GM12864 (cell line): ENCODE results near the gene CDK14.

Experiments used
- DNase-seq: peaks from one replicate; pipeline ENCODE4 v3.0.0-alpha.2; 2011; ENCODE audit warnings: low read depth
- H3K4me3 ChIP-seq: 2 replicates; pipeline ENCODE4 v1.5.1; 2011; ENCODE audit warnings: mild to moderate bottlenecking, low read depth, low read length, control low read depth
- CTCF ChIP-seq: IDR thresholded peaks from 2 replicates; pipeline ENCODE4 v1.5.1; 2011; ENCODE audit warnings: low read depth, mild to moderate bottlenecking, moderate library complexity, low read length, control low read depth, inconsistent platforms; ENCODE audit errors: missing control alignments

The CDK14 gene

DNA sequence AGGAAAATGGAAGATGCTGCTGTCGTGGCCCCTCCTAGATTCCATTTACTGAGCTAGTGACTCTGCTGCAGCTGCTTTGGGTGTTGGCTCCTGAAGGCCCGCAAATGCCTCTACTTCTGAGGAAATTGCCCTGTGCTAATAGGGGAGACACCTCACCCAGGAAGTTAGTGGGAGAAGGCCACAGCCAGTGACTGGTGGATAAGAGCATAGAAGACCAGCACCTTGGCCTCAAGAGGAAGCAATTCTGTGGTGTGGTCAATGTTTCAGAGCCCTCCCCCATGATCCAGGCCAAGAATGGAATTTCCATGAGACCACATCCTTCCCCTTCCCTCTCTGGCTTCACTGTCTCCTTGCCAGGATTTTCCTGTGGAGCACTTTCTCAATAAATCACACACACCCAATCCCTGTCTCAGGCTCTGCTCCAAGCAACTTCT lies 643.1 kb downstream of the CDK14 start:
- DNase-seq = no peak
- no peak for TF ChIP-seq CTCF

DNA sequence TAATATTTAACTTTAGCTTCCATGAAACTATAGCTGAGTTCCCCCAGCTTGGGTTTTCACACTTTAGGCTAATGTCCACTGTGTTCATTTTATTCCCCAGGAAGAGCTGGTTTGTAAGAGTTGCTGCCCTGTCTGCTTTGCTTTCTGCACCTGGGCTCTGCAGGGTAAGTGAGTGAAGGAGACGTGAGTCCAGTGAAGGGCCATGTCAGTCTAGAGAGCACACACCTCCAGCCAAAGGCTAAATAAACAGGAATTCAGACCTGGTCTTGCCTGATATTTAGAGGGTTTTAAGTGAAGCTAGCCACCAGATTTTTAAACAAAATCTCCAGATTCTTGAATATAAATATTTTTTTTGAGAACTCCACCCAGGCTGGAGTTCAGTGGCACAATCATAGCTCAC lies 643.7 kb downstream of the CDK14 start:
- no peak for TF ChIP-seq CTCF
- DNase-seq = no peak
- H3K4me3 ChIP-seq = no peak overlapping the region

More for the DNA sequence above, 643.1 kb downstream of the CDK14 start:
- no peak overlapping the region for H3K4me3 ChIP-seq

DNA sequence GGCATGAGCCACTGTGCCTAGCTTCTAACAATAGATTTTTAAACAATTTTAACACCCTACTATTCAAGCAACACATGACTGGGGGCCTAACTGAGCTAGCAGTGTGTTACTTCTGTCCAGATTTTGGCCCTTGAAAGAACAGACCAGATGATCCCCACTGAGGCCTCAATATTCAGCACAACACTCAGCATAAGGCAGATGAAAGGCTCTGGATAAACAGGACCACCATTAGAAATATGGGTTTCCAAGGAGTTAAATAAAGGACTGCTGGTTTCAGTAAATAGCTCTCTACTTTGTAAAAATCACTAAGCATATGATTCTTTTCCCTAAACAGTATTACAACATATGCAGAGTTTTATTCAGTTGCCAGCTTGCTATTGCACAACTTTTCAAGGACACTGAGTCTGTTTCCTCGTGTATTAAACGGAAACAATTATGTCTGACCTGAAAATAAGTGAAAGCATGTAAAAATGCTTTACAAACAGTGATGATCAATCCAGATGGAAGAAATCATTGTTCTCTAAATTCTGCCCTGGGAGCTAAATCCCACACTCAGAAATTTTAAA lies 644.3 kb downstream of the CDK14 start:
- TF ChIP-seq CTCF = no peak
- no peak for DNase-seq
- H3K4me3 ChIP-seq = no peak overlapping the region

DNA sequence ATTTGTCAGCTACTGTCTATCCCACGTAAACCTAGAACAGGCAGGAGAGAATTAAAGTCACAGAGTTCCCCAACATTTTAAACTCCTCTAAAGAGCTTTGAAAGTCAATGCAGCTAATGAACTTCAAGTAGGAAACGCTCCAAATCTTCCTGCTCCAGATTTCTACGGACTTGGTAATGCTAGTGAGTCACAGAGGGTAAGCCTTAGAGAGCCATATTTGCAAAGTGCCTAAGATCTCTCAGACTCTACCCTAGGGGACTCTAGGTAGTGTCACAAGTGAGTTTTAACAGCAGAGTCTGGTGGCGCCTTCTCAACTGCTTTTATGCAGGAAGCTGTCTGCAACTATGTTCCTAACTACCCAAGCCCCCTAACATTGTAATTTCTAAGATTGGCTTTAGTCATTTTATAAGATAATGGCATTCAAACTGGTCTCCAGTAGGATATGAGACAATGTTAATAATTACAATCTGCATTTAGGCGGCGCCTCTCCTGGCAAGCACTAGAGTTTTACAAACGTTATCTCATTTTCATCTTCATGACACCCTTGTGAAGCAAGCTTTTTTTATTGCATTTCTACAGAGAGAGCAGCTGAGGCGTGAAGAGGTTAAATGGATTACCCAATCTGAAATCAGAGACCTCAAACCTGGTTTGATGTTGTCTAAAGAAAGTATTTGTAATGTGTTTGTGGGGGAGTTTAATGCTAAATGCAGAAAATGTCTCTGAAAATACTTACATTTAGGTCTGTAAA lies 646.1 kb downstream of the CDK14 start:
- DNase-seq = no peak
- TF ChIP-seq CTCF = no peak
- H3K4me3 ChIP-seq = no peak overlapping the region

DNA sequence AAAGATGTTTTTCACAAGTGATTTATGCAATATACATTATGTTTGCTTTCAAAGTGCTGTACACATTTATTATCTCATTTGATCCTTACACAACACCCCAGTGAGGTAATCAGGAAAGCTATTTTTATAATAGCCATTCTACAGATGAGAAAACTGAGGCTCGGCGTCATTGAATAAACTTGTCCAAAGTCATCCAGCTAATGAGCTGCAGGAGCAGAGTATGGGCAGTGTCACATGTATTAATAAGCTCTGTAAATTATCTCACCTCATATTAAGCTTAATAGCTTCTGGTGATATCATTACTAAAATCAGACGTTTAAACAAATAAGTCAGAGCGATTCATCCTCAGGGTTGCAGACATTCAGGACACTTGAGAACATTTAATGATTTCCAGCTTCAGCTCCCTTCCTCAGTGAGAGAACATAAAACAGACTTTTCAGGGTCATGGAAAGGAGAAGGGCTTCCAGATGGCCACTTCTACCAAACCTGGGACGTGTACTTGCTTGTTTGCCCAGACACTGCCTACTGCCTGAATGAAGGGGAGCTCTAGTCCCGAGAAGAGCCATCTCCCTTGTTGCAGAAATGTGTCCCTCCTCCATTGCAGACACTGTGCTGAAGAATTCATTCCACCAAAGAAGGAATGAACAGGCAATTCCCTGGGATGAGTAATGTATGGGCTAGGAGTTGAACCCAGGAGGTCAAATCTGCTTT lies 647.6 kb downstream of the CDK14 start:
- no peak for DNase-seq
- H3K4me3 ChIP-seq = no peak overlapping the region
- no peak for TF ChIP-seq CTCF

DNA sequence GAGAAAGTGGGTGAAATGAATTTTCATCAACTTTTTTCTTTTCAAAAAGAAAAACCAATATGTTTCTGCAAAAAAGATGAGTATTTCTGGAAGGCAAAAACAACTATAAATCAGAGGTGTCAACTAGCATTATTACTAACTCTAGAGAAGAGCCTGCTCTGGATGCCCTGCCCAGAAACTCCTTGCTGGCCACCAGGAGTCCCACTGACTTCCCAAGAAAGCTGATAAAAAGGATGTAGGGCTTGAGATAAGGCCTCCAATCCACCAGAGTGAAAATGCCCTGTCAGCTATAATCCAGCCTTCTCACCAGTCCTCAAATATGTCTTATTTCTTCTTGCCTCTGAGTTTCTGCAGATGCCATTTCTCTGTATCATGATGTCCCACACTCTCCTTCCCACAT lies 651.4 kb downstream of the CDK14 start:
- no peak for DNase-seq
- no peak for TF ChIP-seq CTCF
- H3K4me3 ChIP-seq = no peak overlapping the region
